Measurements from ENCODE around the gene CDC42BPG.

GRCh38 chr11:64784813-64785581, 59.5 kb downstream of the CDC42BPG start:
- TF ChIP-seq EZH2 (IDR thresholded peaks at IDR 0.05; ENCODE audit: insufficient read depth, poor library complexity, severe bottlenecking) (no peak), EZH2phosphoT487 (IDR thresholded peaks at IDR 0.05; ENCODE audit: insufficient read depth, low read depth) (no peak)

Measured in GM23248 (cell line).